Stimulated activated CD4-positive, alpha-beta T cell treated with anti-CD3 and anti-CD28 coated beads, Interleukin-12 subunit alpha, Interleukin-12 subunit beta, amount 100 ng/mL, for 4 hours (primary cell): ENCODE results near the gene POU6F1.
"Not testable (repeated sequence)": the region's sequence is repeated elsewhere in the genome, so short reads cannot be mapped to it uniquely, and the experiment has no call there.

Experiments
- DNase-seq: peaks from one replicate; pipeline ENCODE4 v3.0.0-alpha.2; 2020

Gene POU6F1

DNA sequence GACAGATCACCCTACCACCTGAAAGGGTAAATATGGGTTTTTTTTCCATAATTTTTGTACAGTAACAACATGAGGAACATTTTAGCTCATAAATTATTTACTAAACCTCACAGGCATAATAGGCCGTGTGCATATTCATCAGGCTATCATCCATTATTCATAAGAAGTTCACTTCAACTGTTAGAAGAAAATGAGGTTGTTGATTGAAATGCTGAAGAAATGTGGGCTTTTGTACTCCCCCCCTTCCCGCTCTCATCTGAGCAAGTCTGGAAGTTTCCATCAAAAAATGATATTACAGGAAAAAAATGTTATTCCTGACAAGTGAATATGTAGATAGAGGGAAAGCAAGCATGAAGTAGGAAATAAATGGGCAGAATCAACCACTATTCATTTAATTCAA is 7.9 kb upstream of the POU6F1 start:
- no peak for DNase-seq

DNA sequence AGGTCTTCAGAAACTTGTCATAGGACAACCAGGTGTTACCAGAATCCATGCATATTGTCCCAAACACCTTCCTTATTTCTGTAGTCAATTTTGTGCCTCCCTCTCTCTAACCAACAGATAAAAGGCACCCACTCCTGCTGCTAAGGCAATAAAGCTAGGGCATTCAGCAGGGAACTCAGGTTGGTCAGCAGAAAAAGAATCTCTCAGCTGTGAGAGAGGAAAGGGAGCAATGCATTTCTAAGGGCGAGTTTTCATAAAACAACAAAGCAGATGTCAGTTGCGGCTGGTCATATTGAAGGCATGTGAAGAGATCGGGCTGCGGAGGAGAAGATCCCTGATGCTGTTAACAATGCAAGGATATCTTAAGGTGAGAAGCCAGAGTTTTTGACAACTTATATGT is 7.4 kb upstream of the POU6F1 start:
- no peak for DNase-seq

DNA sequence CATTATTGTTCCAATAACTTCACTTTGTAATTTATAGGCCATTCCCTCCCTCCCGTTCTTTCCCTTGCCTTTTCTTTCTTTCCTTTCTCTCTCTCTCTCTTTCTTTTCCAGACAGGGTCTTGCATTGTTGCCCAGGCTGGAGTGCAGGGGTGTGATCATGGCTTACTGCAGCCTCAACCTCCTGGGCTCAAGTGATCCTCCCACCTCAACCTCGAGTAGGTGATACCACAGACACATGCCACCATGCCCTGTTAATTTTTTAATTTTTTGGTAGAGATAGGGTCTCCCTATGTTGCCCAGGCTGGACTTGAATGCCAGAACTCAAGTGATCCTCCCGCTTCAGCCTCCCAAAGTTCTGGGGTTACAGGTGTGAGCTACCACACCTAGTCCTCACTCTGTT is 6.8 kb upstream of the POU6F1 start:
- no peak for DNase-seq

DNA sequence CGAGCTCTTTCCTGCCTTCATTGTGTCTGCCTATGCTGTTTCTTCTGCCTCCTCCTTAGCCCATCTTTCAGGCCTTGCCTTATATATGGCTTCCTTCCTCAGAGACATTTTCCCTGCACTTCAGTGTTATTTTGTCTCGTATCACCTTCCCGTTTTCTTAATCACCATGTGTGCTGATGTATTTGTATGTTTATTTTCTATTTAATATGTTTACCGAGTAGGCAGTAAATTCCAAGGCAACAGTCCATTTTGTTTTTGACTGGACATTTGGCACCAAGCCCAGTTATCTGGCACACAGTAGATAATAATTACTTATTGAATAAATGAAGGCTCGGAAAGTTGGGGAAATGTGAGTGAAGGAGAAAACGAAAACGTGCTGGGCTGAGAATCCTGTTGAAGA is 4.6 kb upstream of the POU6F1 start:
- DNase-seq, result no peak

DNA sequence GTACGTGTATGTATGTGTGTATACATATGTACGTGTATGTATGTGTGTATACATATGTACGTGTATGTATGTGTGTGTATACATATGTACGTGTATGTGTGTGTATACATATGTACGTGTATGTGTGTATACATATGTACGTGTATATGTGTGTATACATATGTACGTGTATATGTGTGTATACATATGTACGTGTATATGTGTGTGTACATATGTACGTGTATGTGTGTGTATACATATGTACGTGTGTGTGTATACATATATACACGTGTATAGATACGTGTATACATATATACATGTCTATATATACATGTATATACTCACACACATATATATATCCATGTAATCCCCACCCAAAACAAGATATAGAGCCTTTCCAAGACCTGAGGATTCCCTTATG is 2.0 kb upstream of the POU6F1 start:
- DNase-seq, result not testable (repeated sequence)

DNA sequence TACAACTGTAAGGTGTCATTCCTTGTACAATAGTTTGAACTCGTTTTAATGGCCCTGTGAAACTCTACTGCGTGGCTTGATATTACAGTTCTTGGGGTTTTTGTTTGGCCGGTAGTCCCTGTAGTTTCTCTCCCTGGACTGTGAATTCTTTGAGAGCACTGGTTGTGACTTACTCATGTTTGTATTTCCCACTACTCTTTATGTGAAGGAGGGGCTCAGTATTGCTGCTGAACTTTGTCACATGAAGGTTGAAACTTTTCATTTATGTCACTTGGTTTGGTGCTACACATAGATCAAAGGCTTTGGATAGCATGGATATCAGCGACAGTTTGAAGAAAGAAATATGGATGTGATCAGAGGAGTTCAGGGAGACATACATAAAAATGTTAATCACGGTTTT is 1.5 kb upstream of the POU6F1 start:
- no peak for DNase-seq

DNA sequence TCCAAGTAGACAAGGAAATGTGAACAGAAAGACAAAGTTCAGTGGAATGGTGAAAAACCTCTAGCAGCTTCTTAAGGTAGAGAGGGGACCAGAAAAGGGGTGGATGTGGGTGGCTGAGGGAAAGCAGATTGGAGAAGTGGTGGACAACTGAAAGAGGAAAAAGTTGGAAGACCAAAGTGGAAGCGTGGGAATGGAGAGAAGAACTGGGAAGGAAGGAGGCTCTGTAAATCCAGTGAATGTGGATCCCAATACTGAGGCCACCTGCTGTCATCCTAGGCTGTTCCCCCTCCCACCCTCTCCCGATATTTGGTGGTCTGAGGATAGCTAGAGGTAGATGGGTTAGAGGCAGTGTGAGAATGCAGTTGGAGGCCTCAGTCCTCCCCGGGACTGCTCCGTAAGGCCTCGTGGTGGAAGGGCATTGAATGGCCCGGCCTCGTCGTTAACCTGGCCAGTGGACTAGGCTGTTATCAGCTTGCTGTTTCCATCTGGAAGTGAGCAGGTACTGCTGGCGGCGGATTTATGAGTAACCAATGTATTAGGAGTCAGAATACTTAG is 822 bp upstream of the POU6F1 start:
- DNase-seq, result no peak

DNA sequence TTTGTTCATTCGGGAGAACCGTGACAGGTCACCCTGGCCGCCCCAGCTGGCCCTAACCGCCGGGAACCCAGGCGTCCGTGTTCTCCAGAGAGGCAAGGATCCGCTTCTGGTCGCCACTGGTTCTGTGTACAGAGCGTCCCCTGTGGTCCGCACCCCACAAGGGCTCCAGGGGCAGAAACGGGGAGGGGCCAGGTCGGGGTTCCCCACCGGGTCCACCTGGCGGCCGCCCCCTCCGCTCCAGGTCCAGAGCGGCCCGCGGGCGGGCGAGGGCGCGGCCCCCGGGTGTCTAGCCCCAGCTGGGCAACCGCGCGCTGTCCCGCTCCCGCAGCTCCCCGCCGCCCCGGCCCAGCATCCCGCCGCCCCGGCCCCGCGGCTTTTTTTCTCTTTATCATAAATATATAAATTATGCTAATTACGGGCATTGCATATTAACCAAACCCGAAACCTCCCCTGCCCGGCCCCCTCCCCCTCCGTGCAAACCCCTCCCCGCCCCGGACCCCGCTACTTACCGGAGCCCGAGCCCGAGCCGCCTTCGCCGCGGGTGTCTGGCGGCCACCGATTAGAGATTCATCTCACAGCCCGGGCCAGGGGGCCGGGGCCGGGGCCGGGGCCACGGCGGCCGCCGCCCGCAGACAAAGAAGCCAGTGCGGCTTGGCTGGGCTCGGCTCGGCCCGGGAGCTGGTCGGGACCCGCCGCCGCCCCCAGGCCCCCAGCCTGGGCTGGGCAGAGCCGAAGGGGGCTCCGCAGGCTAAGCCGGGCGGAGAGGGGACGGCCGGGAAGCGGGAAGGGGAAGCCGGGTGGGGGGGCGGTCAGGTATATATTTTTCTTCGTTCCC is 512 bp downstream of the POU6F1 start:
- peak; percentile 47 for DNase-seq

DNA sequence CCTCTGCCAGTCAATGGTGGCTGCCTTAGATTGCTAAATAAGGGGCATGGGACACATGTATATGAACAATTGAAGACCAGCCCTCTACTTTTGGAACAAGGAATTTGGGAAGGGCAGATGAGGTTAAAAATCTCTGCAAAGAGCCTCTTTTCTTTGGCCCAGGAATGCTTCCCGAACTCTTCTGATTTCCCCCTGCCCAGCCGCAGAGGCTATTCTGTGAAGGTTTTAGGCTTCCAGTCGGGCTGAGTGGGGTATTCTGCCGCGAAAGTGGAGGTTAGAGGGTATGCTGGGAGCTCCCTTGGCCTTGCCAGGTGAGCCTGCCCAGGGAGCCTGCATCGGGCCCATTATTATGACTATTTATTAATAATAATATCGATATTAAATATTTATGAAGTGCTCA is 1.2 kb downstream of the POU6F1 start:
- DNase-seq, result no peak

DNA sequence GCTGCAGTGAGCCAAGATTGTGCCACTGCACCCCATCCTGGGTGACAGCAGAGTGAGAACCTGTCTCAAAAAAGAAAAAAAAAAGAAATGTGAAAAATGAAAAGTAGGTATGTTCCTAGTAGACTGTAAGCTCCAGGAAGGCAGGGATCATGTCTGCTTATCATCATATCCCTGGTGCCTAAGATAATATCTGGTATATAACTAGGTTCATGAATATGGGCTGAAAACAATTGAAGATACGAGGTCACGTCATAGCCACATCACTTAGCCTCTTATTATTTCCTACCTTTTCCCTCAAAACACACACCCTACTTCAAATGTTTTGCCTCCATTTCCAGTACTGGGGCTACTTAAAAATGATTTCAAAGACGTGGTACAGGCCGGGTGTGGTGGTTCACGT is 3.0 kb downstream of the POU6F1 start:
- DNase-seq, result no peak

DNA sequence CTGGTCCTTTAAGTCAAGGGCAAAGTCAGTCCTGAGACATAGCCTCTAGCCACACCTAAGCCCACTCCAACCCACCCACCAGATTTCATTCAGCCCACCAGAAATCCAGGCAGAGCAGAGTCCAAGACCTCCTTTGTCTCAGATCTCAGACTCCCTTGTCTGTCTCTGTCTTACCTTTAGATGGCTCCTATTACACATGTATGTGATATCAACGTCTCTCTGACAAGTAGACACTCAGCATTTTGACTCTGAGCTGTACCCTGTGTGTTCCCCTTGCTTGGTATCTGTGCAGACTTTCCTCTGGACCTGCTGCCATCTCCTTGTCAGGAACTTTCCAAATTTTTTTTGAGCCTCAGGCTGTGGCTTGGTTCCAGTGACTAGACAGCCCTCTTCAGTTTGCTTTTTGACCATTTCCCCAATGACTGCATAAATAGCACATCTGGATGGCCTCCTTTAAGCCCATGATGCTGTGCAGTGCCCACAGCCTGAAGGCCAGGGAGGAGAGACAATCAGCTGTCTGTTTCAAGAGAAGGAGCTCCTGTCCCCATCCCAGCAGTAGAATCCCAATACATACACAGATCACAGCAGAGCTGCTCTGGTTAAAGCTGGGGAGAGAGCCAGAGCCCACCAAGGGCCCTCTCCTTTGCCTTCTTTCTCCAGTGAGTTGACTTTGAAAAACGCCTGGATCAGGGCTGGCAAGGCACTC is 7.0 kb downstream of the POU6F1 start:
- DNase-seq, result no peak

DNA sequence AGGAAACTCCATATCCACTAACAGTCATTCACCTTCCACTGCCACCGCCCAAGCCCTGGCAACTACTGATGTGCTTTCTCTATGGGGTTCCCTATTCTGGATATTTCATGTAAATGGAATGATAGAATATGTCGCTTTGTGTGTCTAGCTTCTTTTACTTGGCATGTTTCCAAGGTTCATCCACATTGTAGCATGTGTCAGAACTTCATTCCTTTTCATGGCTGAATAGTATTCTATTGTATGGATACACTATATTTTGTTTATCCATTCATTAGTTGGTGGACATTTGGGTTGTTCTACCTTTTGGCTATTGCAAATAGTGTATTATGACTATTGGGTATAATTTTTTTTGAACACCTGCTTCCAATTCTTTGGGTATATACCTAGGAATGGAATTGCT is 8.6 kb downstream of the POU6F1 start:
- DNase-seq, result no peak

DNA sequence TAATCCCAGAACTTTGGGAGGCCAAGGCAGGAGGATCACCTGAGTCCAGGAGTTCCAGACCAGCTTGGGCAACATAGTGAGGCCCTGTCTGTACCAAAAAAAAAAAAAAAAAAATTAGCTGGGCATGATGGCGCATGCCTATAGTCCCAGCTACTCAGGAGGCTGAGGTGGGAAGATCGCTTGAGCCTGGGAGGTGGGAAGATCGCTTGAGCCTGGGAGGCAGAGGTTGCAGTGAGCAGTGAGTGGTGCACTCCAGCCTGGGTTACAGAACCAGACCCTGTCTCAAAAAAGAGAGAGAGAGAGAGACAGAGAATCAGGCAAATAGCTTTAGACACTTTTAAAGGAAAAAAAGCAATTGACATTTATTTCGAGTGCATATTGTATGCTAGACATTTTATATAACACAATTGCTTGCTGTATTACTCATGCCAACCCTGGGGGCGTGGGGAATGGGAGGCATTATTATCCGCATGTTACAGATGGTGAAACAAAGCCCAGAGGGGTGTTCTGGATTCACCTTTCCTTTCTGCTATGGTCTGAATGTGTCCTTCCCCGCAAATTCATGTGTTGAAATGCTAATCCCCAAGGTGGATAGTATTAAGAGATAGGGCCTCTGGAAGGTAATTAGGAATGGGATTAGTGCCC is 9.7 kb downstream of the POU6F1 start:
- DNase-seq, result no peak

DNA sequence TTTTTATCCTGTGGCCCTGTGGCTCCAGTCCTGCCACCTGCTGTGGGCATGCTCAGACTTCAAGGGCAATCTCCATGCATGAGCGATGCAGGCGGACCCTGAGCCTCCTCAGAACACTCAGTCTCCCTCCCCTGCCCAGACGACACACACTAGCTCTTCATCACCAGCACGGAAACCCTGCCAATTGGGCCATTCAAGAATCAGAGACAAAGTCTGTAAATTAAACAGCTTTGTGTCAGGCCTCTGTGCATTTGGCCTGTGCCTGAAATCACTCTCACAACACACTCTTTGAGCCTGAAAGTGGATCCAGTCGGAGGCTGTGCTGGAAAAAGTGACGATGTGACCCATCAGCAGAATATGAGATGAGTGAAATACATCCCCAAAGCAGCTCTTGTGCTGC is 12.5 kb downstream of the POU6F1 start:
- no peak for DNase-seq

DNA sequence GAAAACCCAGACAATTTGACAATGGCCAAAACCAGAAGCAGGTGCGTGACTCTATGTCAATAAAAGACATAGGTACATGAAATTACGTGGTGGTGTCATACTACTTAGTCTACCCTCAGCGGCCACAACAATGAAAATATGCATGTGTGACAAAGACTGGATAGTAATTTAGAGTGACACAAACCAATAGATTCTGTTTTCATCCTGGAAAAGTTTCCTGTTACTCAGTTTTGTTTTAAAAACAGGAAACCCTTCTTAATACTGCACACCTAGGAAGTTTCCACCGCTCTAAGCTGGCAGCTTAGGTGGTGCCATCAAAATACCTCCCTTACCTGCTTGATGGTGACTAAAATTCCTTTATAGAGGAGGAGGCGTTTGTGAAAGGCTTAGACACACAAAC is 15.1 kb downstream of the POU6F1 start:
- DNase-seq, result no peak

DNA sequence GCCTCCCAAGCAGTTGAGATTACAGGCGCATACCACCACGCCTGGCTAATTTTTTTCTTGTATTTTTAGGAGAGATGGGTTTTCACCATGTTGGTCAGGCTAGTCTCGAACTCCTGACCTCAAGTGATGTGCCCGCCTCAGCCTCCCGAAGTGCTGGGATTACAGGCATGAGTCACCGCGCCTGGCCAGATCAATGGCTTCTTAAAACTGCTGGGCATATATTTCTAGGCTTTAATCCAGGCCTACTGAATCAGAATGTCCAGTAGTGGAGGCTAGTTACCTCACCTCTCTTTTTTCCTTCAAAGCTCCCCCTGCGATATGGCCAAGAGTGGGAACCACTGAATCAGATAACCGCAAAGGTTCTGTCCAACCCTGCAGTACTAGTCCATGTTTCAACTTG is 17.1 kb downstream of the POU6F1 start:
- no peak for DNase-seq

DNA sequence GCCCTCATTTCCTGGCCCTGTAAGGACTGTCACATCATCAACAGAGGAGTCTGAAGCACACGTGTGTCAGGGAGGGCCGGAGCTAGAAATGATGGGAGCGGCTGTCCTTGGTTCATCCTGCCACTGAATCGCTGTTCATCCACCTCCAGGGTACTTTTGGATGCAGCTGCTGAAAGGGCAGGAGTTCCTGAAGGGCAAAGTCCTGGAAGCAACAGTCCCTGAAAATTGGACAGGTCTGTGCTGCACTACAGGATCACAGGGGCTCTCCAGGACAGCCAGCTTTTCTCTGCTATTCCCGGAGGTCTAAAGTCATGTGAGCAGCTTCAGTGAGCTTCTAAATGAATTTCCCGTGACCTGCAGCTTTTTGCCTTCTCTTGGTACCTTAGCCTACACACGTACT is 17.7 kb downstream of the POU6F1 start:
- DNase-seq, result no peak

DNA sequence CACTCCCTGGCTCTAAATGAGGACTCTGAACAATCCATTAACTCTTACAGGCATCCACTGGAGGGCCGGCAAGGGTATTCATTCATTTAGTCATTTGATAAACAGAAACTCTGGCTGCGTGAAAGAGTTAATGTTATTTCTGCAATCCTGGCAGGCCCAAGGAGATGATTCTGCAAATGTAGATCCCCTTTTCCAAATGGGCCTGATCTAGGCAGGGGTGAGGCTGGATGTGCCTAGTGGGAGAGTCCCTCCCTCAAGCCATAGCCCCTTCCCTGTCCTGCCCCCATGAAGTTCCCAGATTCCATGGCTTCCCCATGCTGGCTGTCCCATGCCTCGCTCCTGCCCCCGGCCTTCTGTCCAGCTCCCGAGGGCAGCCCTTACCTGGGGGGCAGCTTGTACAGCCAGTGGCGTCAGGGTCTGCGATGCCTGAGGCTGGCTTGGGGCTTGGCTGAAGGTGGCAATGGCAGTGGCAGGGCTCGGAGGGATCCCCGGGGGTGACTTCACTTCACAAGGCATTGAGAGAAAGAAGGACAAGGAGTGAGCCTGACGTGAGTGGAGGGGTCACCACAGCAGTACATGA is 18.4 kb downstream of the POU6F1 start:
- DNase-seq, result no peak

DNA sequence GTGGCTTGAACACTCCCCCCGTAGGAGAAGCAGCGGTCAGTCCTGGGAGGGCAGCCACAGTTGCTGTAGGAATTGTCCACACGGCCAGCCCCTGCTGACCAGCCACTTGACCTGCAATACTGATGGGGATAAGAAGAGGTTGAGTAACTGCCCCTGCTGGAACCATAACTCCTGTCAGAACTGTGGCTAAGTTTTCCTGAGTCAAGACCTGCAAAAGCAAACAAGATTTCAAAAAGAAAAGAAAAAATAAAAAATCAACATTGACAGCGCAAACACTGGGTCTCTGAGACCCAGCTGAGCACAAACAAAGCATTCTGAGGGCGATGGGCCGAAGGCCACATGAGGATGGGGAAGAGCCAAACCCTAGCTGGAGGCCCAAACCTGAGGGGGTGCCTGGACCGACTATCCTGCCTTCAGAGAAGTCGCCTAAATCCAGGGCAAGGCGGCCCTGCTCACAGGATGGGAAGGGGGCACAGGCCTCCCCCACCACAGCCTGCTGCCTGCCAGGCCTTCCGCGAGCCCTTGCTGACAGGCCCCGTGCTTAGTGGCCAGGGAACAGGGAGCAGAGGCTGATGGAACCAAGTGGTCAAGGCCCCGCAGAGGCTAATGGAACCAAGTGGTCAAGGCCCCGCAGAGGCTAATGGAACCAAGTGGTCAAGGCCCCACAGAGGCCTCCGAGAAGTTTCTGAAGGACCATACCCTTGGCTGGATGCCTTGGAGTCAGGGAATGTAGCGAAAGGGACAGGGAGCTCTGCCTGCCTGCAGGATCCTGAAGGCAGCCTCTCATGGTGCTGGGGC is 19.1 kb downstream of the POU6F1 start:
- no peak for DNase-seq

DNA sequence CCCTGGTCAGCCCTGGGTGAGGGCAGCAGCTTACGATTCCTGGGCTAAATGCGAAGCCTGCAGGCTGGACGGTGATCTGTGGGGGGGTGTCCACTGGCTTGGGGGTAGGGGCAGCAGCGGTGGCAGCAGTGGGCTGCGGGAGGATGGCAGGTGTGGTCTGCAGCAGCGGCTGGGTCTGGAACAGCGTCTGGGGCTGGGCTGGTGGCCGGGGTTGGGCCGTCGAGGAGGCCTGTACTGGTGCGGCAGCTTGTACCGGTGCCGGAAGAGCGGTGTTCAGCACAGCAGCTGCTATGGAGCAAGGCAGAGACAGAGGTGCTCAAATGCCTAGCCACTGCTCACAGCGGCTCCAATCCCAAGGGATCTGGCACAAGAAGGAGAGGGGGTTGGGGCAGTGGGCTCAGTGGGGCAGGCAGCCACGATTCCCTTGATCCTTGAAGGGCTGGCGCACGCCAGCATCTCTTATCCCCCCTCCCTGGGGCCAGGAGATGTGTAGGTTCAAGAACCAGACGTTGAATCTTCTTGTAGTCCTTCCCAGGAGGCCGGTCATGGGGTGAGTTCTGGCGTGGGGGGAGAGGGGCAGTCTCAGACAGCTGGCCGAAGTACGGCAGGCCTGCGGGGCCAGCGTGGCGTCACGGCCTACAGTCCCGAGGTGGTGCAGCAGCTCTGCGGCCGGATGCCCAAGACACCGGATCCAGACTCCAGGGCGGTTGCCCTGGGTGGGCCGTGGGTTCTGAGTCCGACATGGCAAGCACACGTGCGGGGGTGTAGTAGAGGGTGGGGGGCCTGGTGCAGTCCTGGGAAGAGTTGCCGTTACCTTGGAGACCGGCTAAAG is 19.9 kb downstream of the POU6F1 start:
- DNase-seq, result no peak

DNA sequence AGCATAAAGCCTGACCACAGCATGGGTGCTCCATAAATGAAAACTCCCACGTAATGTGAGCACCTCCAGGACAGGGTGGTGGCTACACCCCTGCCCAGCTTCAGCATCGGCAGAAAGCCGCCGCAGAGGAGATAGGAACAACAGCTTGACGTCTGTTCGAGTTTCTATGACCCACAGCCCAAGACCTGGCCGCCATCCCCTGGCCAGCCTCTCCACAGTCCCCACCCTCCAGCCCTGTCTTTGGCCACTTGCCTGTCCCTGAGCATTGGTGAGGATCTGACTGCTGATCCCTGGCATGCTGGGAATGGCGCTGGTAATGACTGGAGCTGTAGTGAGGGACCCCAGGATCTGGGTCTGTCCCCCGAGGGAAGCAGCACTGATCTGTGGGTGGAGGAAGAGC is 21.3 kb downstream of the POU6F1 start:
- no peak for DNase-seq

DNA sequence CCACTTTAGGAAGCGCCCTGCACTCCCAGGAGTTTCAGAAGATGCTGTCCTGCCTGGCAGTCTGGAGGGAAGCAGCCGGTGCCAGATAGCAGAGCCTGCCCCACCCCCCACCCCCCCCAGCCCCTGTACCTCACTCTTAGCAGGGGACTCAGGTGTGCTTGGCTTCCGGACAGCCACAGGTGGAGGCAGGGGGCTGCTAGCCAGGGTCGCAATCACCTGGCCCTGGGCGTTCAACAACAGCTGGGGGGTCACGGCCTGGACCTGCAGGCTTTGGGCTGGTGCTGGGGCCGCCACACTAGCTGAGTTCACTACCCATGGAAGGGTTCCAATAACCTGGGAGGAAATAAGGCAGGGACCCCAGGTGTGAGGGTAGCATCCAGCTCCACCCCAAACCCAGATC is 22.0 kb downstream of the POU6F1 start:
- DNase-seq, result no peak
